ENCODE data around the gene POLR3K.
"Not testable (repeated sequence)": the region's sequence is repeated elsewhere in the genome, so short reads cannot be mapped to it uniquely, and the experiment has no call there.

POLR3K gene

DNA sequence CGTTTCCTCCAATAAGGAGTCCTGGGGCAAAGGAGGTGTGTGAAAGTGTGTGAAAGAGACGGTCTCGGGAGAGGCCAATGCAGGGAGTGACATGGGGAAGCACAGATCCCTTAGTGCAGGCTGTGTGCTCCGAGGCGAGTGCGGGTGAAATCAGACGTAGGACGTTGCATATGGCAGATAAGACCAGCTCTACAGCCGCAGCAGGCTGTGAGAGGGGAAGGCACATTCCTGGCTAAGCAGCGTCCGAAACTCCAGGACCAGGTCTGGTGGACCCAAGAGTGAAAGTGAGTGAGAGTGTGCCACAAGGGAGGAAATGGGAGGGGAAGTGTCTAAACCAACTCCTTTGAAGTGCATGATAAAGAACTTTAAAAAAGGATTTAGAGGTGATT lies 11.3 kb downstream of the POLR3K start:
- no peak for DNase-seq

DNA sequence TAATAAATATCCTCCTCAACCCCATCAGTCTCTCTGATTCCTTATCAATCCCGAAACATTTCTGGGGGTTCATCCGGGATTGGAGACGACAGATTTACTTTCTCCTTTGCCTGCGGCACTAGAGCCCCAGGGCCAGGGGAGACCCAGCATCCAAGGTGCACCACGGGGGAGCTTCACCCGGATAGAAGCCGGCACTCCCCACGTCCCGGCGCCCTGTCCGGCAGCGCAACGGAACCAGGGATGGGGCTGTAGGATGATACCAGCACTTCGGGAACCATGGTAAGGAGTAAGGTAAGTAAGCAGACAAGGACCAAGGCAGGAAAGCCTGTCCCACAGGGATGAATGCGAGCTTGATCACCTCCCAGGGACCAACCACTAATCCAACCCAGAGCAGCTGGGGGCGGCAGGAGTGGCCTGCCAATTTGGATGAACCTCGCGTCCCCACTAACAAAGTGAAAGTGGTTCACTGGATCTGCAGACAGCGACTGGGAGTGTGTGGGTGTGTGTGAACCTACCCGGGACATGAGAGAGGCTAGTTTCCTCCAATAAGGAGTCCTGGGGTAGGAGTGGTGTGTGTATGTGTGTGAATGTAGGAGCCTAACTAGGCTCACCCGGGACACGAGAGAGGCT lies 11.9 kb downstream of the POLR3K start:
- DNase-seq: no peak

GRCh38 chr16:38941-39892 lies 14.2 kb downstream of the POLR3K start:
- DNase-seq: peak; percentile 63

GRCh38 chr16:38206-38605 lies 15.2 kb downstream of the POLR3K start:
- DNase-seq: not testable (repeated sequence)

- DNase-seq: no peak
These were observed 15.9 kb downstream of the POLR3K start for GRCh38 chr16:37511-37910.

- no peak for DNase-seq
These were observed 16.9 kb downstream of the POLR3K start for GRCh38 chr16:36336-36984.

- no peak for DNase-seq
These were observed 17.6 kb downstream of the POLR3K start for GRCh38 chr16:35678-36305.

- no peak for DNase-seq
These were observed 18.3 kb downstream of the POLR3K start for GRCh38 chr16:35011-35677.

GRCh38 chr16:34648-34987 lies 18.8 kb downstream of the POLR3K start:
- DNase-seq: no peak

GRCh38 chr16:33877-34647 lies 19.3 kb downstream of the POLR3K start:
- DNase-seq: no peak

DNA sequence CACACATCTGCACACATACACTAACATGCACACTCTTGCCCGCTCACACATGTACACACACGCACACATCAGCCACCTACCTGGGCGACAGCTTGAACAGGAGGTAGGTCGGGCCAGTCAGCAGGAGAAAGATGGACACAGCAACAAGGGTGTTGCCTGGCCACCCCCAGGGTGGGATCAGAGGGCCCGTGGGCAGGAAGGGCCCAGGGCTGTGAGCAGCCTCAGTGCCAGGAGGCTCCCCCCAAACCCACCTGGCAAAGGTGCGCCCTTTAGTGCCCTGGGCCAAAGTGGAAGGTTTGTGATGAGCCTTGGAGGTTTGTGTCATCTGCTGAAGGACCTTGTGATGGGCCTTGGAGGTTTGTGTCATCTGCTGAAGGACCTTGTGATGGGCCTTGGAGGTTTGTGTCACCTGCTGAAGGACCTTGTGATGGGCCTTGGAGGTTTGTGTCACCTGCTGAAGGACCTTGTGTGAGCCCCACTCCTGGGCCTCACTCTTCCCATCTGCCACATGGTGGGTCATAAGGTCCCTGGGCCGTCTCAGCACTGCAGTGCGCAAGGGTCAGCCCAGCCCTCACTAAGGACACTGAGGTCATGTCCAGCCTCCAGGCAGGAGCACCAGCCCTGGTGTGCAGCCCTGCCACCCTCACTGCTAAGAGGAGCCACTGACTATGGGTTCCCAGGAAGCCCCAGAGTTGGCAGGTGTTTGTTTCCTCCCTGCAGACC lies 20.1 kb downstream of the POLR3K start:
- not testable (repeated sequence) for DNase-seq

- not testable (repeated sequence) for DNase-seq
These were observed 22.8 kb downstream of the POLR3K start for GRCh38 chr16:30627-31026.

GRCh38 chr16:25926-26348 lies 27.5 kb downstream of the POLR3K start:
- DNase-seq: not testable (repeated sequence)

DNA sequence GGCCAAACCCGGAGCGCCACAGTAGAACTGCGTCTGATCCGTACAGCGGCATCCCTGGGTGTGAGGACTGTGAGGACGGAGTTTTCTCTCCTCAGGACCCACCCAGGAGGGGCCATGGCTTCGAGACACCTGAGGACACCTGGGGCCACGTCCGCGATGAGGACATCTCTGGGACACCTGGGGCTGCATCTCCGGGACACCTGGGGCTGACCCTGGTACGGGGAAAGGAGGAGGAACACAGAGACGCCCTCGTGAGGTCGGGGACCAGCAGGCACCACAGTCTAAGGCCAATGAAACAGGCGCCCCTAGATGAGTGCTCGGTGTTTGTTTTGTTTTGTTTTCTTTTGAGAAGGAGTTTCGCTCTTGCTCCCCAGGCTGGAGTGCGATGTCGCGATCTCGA lies 29.3 kb downstream of the POLR3K start:
- DNase-seq: not testable (repeated sequence)

DNA sequence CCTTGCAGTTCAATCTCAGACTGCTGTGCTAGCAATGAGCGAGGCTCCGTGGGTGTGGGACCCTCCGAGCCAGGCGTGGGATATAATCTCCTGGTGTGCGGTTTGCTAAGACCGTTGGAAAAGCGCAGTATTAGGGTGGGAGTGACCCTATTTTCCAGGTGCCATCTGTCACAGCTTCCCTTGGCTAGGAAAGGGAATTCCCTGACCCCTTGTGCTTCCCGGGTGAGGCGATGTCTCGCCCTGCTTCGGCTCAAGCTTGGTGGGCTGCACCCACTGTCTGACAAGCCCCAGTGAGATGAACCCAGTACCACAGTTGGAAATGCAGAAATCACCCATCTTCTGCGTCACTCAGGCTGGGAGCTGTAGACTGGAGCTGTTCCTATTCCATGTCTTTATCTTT lies 32.5 kb downstream of the POLR3K start:
- not testable (repeated sequence) for DNase-seq

DNA sequence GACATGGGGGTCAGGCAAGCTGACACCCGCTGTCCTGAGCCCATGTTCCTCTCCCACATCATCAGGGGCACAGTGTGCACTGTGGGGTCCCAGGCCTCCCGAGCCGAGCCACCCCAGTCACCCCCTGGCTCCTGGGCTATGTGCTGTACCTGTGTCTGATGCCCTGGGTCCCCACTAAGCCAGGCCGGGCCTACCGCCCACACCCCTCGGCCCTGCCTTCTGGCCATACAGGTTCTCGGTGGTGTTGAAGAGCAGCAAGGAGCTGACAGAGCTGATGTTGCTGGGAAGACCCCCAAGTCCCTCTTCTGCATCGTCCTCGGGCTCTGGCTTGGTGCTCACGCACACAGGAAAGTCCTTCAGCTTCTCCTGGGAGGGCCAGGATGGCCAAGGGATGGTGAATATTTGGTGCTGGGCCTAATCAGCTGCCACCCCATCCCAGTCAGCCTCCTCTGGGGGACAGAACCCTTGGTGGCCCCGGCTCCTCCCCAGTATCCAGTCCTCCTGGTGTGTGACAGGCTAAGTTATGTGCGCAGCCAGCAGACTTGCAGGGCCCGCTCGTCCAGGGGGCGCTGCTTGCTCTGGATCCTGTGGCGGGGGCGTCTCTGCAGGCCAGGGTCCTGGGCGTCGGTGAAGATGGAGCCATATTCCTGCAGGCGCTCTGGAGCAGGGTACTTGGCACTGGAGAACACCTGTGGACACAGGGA lies 36.2 kb downstream of the POLR3K start:
- DNase-seq: not testable (repeated sequence)

DNA sequence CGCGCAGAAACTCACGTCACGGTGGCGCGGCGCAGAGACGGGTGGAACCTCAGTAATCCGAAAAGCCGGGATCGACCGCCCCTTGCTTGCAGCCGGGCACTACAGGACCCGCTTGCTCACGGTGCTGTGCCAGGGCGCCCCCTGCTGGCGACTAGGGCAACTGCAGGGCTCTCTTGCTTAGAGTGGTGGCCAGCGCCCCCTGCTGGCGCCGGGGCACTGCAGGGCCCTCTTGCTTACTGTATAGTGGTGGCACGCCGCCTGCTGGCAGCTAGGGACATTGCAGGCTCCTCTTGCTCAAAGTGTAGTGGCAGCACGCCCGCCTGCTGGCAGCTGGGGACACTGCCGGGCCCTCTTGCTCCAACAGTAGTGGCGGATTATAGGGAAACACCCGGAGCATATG lies 42.6 kb downstream of the POLR3K start:
- DNase-seq: not testable (repeated sequence)

- no peak for DNase-seq
These were observed 43.3 kb downstream of the POLR3K start for GRCh38 chr16:9903-10665.
